HepG2 (cell line): ENCODE results near the gene SYNE1. TPM values are rescaled to one million over a fixed set of nuclear protein-coding genes. Genes with fewer than 3 reads are reported as not detected.

Experiments
- AHDC1 ChIP-seq: sonication (generic); formaldehyde crosslinking; IDR thresholded peaks from 2 replicates; pipeline ENCODE4 v1.5.1; 2020; ENCODE audit warnings: mild to moderate bottlenecking, missing genetic modification reagents, borderline replicate concordance
- CEBPG ChIP-seq: IDR thresholded peaks from 2 replicates; pipeline ENCODE4 v1.6.1; 2016
- HMG20A ChIP-seq: IDR thresholded peaks from 2 replicates; pipeline ENCODE4 v1.6.1; 2016; ENCODE audit warnings: borderline replicate concordance
- KDM4B ChIP-seq: sonication (generic); formaldehyde crosslinking; IDR thresholded peaks from 2 replicates; pipeline ENCODE4 v1.4.0; 2020; ENCODE audit warnings: missing genetic modification reagents
- MATR3 ChIP-seq: sonication (generic); formaldehyde crosslinking; IDR thresholded peaks from 2 replicates; pipeline ENCODE4 v1.4.0; 2020; ENCODE audit warnings: missing genetic modification reagents
- MIXL1 ChIP-seq: IDR thresholded peaks from 2 replicates; pipeline ENCODE4 v1.6.1; 2016
- NCOA1 ChIP-seq: sonication (generic); formaldehyde crosslinking; IDR thresholded peaks from 2 replicates; pipeline ENCODE4 v1.9.0; 2021; ENCODE audit warnings: missing genetic modification reagents
- NFE2 ChIP-seq: sonication (generic); formaldehyde crosslinking; IDR thresholded peaks from 2 replicates; pipeline ENCODE4 v1.4.0; 2020; ENCODE audit warnings: missing genetic modification reagents
- RXRB ChIP-seq: IDR thresholded peaks from 2 replicates; pipeline ENCODE4 v1.6.1; 2016; ENCODE audit warnings: borderline replicate concordance, missing genetic modification reagents, missing compliant biosample characterization
- SAFB2 ChIP-seq: sonication (generic); formaldehyde crosslinking; IDR thresholded peaks from 2 replicates; pipeline ENCODE4 v1.5.1; 2020; ENCODE audit warnings: missing genetic modification reagents, low read depth, mild to moderate bottlenecking, borderline replicate concordance
- TOPORS ChIP-seq: sonication (generic); formaldehyde crosslinking; IDR thresholded peaks from 2 replicates; pipeline ENCODE4 v1.8.0; 2023; ENCODE audit warnings: mild to moderate bottlenecking, missing genetic modification reagents
- TSC22D2 ChIP-seq: sonication (generic); formaldehyde crosslinking; IDR thresholded peaks from 2 replicates; pipeline ENCODE4 v1.5.1; 2020; ENCODE audit warnings: missing genetic modification reagents, mild to moderate bottlenecking, borderline replicate concordance
- U2AF2 ChIP-seq: fragments of 200-400 bp; formaldehyde crosslinking; IDR thresholded peaks from 2 replicates; pipeline ENCODE4 v1.6.1; 2017; ENCODE audit warnings: low read depth, mild to moderate bottlenecking, low read length
- ZBED4 ChIP-seq: sonication (generic); formaldehyde crosslinking; IDR thresholded peaks from 2 replicates; pipeline ENCODE4 v1.4.0; 2020; ENCODE audit warnings: missing genetic modification reagents, borderline replicate concordance
- ZNF281 ChIP-seq: sonication (generic); formaldehyde crosslinking; IDR thresholded peaks from 2 replicates; pipeline ENCODE4 v1.4.0; 2020; ENCODE audit warnings: missing genetic modification reagents, borderline replicate concordance
- ZNF747 ChIP-seq: sonication (generic); formaldehyde crosslinking; IDR thresholded peaks from 2 replicates; pipeline ENCODE4 v1.8.1; 2023; ENCODE audit warnings: missing genetic modification reagents, mild to moderate bottlenecking, borderline replicate concordance
- polyA plus RNA-seq, 8 experiments: library from polyadenylated mRNA; depleted of rRNA in 3 of 8; stranded (reverse) in 7 of 8; unstranded in 1 of 8; fragments of >200 nt; fragmentation: Illumina TruSeq in 4 of 8; extraction: Trizol in 4 of 8; gene quantifications; 2 replicates each; pipeline versions ENCODE4 v1.2.1 to v1.2.3, GENCODE V29; 2011 to 2016; ENCODE audit warnings: low read depth in 4 of 8, missing spikeins in 1 of 8, mixed read lengths in 1 of 8; ENCODE audit not compliant: insufficient read depth in 1 of 8
- total RNA-seq, 5 experiments: library from RNA; depleted of rRNA; stranded (reverse); fragments of >200 nt; fragmentation: Illumina TruSeq; extraction: Trizol; gene quantifications; 2 replicates each; pipeline ENCODE4 v1.2.3, GENCODE V29; 2016; ENCODE audit warnings: low read depth in 1 of 5

The SYNE1 gene
- total and polyA plus RNA-seq, 2 of the 13 experiments (the other 11 are each of a cell fraction or from before 2014, with no cell fraction given): 5.5 to 15.9 TPM

- no peak for TF ChIP-seq NCOA1 (CRISPR knock-in tag)
- TF ChIP-seq U2AF2: no peak
- TF ChIP-seq TOPORS (CRISPR knock-in tag): peak; percentile 80; the same call in 1 of the 2 replicates
- peak; percentile 82 for TF ChIP-seq MIXL1 (CRISPR knock-in tag)
- no peak for TF ChIP-seq NFE2 (CRISPR knock-in tag)
- TF ChIP-seq TSC22D2 (CRISPR knock-in tag): no peak
- TF ChIP-seq ZNF747: no peak
- no peak; the same call in 1 of the 2 replicates for TF ChIP-seq AHDC1 (CRISPR knock-in tag)
- peak; percentile 84; the same call in 1 of the 2 replicates for TF ChIP-seq ZNF281
- TF ChIP-seq SAFB2 (CRISPR knock-in tag): no peak
- TF ChIP-seq MATR3: no peak
- TF ChIP-seq KDM4B (CRISPR knock-in tag): no peak
- TF ChIP-seq HMG20A (CRISPR knock-in tag): peak; percentile 81; the same call in 1 of the 2 replicates
- TF ChIP-seq CEBPG (CRISPR knock-in tag): peak; percentile 95
- TF ChIP-seq ZBED4 (CRISPR knock-in tag): no peak; the same call in 1 of the 2 replicates
- peak; percentile 68; the same call in 1 of the 2 replicates for TF ChIP-seq RXRB (CRISPR knock-in tag)
Observed at GRCh38 chr6:152301021-152301764, 336.0 kb downstream of the SYNE1 start (continued).
